NCI-H2227 treated with DMSO at 0.1 percent for 48 hours (cell line): ENCODE results near the gene SIK1.
"Not testable (repeated sequence)": the region's sequence is repeated elsewhere in the genome, so short reads cannot be mapped to it uniquely, and the experiment has no call there.

Experiments
- DNase-seq: peaks from one replicate; lab custom pipeline; 2025; lab: John Stamatoyannopoulos, UW

SIK1 gene

GRCh38 chr21:43426404-43427241, at the start of gene SIK1:
Gene SIK1, minus strand, starts transcription at chr21:43427131. Its CDS starts 953 bp downstream, at chr21:43426178.
- DNase-seq, result not testable (repeated sequence)

- DNase-seq, result not testable (repeated sequence)
Measured at GRCh38 chr21:43471597-43472242, 44.8 kb upstream of the SIK1 start.

GRCh38 chr21:43469719-43470458, 43.0 kb upstream of the SIK1 start:
- not testable (repeated sequence) for DNase-seq

GRCh38 chr21:43467785-43468184, 40.9 kb upstream of the SIK1 start:
- DNase-seq, result no peak

GRCh38 chr21:43465159-43465558, 38.2 kb upstream of the SIK1 start:
- DNase-seq, result not testable (repeated sequence)

- DNase-seq, result not testable (repeated sequence)
Measured at GRCh38 chr21:43463498-43464261, 36.7 kb upstream of the SIK1 start.

GRCh38 chr21:43462932-43463331, 36.0 kb upstream of the SIK1 start:
- not testable (repeated sequence) for DNase-seq

GRCh38 chr21:43460475-43460874, 33.5 kb upstream of the SIK1 start:
- DNase-seq, result not testable (repeated sequence)

- not testable (repeated sequence) for DNase-seq
Measured at GRCh38 chr21:43458995-43459394, 32.1 kb upstream of the SIK1 start.

- not testable (repeated sequence) for DNase-seq
Measured at GRCh38 chr21:43456616-43457314, 29.8 kb upstream of the SIK1 start.

- DNase-seq, result not testable (repeated sequence)
Measured at GRCh38 chr21:43455717-43456116, 28.8 kb upstream of the SIK1 start.

GRCh38 chr21:43454176-43454575, 27.2 kb upstream of the SIK1 start:
- not testable (repeated sequence) for DNase-seq

- DNase-seq, result not testable (repeated sequence)
Measured at GRCh38 chr21:43451850-43452249, 24.9 kb upstream of the SIK1 start.

- DNase-seq, result not testable (repeated sequence)
Measured at GRCh38 chr21:43450287-43450686, 23.4 kb upstream of the SIK1 start.

- DNase-seq, result not testable (repeated sequence)
Measured at GRCh38 chr21:43447353-43447977, 20.5 kb upstream of the SIK1 start.

GRCh38 chr21:43446277-43446932, 19.5 kb upstream of the SIK1 start:
- not testable (repeated sequence) for DNase-seq

GRCh38 chr21:43444524-43444923, 17.6 kb upstream of the SIK1 start:
- not testable (repeated sequence) for DNase-seq

- DNase-seq, result not testable (repeated sequence)
Measured at GRCh38 chr21:43442571-43442970, 15.6 kb upstream of the SIK1 start.

GRCh38 chr21:43440835-43441727, 14.2 kb upstream of the SIK1 start:
- DNase-seq, result not testable (repeated sequence)
